HG03025 (cell line): ENCODE results near the gene PAIP2B.

ENCODE experiments used
- ATAC-seq: cut with Tn5 transposase; IDR thresholded peaks from one replicate; pipeline ENCODE4 v1.9.1; 2021; ENCODE audit warnings: mild to moderate bottlenecking, moderate library complexity; ENCODE audit not compliant: unreplicated experiment, low FRiP score

The PAIP2B gene

GRCh38 chr2:71155846-71156245 is 71.1 kb downstream of the PAIP2B start:
- no peak for ATAC-seq

GRCh38 chr2:71154798-71155197 is 72.1 kb downstream of the PAIP2B start:
- ATAC-seq: no peak

GRCh38 chr2:71154279-71154678 is 72.6 kb downstream of the PAIP2B start:
- no peak for ATAC-seq

GRCh38 chr2:71153585-71154224 is 73.2 kb downstream of the PAIP2B start:
- no peak for ATAC-seq

GRCh38 chr2:71151620-71152019 is 75.3 kb downstream of the PAIP2B start:
- ATAC-seq: no peak

- ATAC-seq: no peak
Observed at GRCh38 chr2:71150082-71150816, 76.7 kb downstream of the PAIP2B start.

- ATAC-seq: no peak
Observed at GRCh38 chr2:71148506-71149063, 78.3 kb downstream of the PAIP2B start.

GRCh38 chr2:71143782-71144181 is 83.1 kb downstream of the PAIP2B start:
- ATAC-seq: no peak

GRCh38 chr2:71136174-71136573 is 90.7 kb downstream of the PAIP2B start:
- no peak for ATAC-seq

- no peak for ATAC-seq
Observed at GRCh38 chr2:71133603-71134002, 93.3 kb downstream of the PAIP2B start.
